ENCODE data around the gene CDX1. TPM values are rescaled to one million over a fixed set of nuclear protein-coding genes. Genes with fewer than 3 reads are reported as not detected.

CDX1 gene
- total and polyA plus RNA-seq, 2 experiments from 2014 or later, result 43.3 to 54.6 TPM

GRCh38 chr5:150166037-150166649, 435 bp upstream of the CDX1 start:
- no peaks in the 10 kb centered on the region for H4K20me1 ChIP-seq (ENCODE audit: insufficient read depth, poor library complexity, severe bottlenecking)
- 75% methylated on average over 8 of the region's 27 CpGs for WGBS (ENCODE audit: low lambda C conversion rate, missing lambda C conversion rate)
- DNase-seq (ENCODE audit: low spot score), result no peak
- H3K27me3 ChIP-seq, result peaks cover 5% of the 10 kb centered on the region
- peaks cover 44% of the 10 kb centered on the region for H3K4me1 ChIP-seq (ENCODE audit: insufficient read depth)
- TF ChIP-seq EZH2 (IDR thresholded peaks at IDR 0.05; ENCODE audit: borderline replicate concordance) (no peak), EZH2phosphoT487 (IDR thresholded peaks at IDR 0.05; ENCODE audit: low read depth, severe bottlenecking, unreplicated experiment) (no peak), CTCF (IDR thresholded peaks at IDR 0.05; ENCODE audit: poor library complexity) (no peak)
- no peaks in the 10 kb centered on the region for H3K9me2 ChIP-seq (replicated peaks; ENCODE audit: insufficient read depth)
- H3K4me2 ChIP-seq, result peak overlapping the region; percentile 63
- peak overlapping the region; percentile 56 for H2AFZ ChIP-seq
- no peak overlapping the region for H3K4me3 ChIP-seq
- H3K9me3 ChIP-seq (ENCODE audit: low read depth), result no peaks in the 10 kb centered on the region
- no peaks in the 10 kb centered on the region for H3K36me3 ChIP-seq (replicated peaks; ENCODE audit: insufficient read depth, low read depth)
- H3K27ac ChIP-seq, result peak overlapping the region; percentile 51
- H3K79me2 ChIP-seq, result peaks cover 9% of the 10 kb centered on the region

GRCh38 chr5:150167512-150167850, 903 bp downstream of the CDX1 start:
- H3K9me2 ChIP-seq (replicated peaks; ENCODE audit: insufficient read depth), result no peaks in the 10 kb centered on the region
- no peaks in the 10 kb centered on the region for H3K36me3 ChIP-seq (replicated peaks; ENCODE audit: insufficient read depth, low read depth)
- H3K27me3 ChIP-seq, result peaks cover 5% of the 10 kb centered on the region
- no peaks in the 10 kb centered on the region for H3K9me3 ChIP-seq (ENCODE audit: low read depth)
- no peaks in the 10 kb centered on the region for H4K20me1 ChIP-seq (ENCODE audit: insufficient read depth, poor library complexity, severe bottlenecking)
- peak overlapping the region; percentile 63 for H3K4me2 ChIP-seq
- H2AFZ ChIP-seq, result no peak overlapping the region
- no peak overlapping the region for H3K4me3 ChIP-seq
- peak overlapping the region; percentile 51 for H3K27ac ChIP-seq
- TF ChIP-seq CTCF (IDR thresholded peaks at IDR 0.05; ENCODE audit: poor library complexity) (no peak), EZH2 (IDR thresholded peaks at IDR 0.05; ENCODE audit: borderline replicate concordance) (no peak)
- H3K79me2 ChIP-seq, result peaks cover 13% of the 10 kb centered on the region
- DNase-seq (ENCODE audit: low spot score), result no peak
- peaks cover 39% of the 10 kb centered on the region for H3K4me1 ChIP-seq (ENCODE audit: insufficient read depth)
- WGBS (ENCODE audit: low lambda C conversion rate, missing lambda C conversion rate), result 55% methylated on average over 15 of the region's 15 CpGs

GRCh38 chr5:150167908-150168307, 1.3 kb downstream of the CDX1 start:
- H3K36me3 ChIP-seq (replicated peaks; ENCODE audit: insufficient read depth, low read depth), result no peaks in the 10 kb centered on the region
- peaks cover 13% of the 10 kb centered on the region for H3K79me2 ChIP-seq
- TF ChIP-seq EZH2 (IDR thresholded peaks at IDR 0.05; ENCODE audit: borderline replicate concordance) (no peak), EZH2phosphoT487 (IDR thresholded peaks at IDR 0.05; ENCODE audit: low read depth, severe bottlenecking, unreplicated experiment) (no peak), CTCF (IDR thresholded peaks at IDR 0.05; ENCODE audit: poor library complexity) (peak; percentile 17)
- H3K27ac ChIP-seq, result peak overlapping the region; percentile 51
- peaks cover 41% of the 10 kb centered on the region for H3K4me1 ChIP-seq (ENCODE audit: insufficient read depth)
- H2AFZ ChIP-seq, result no peak overlapping the region
- H3K4me3 ChIP-seq, result no peak overlapping the region
- no peak for DNase-seq (ENCODE audit: low spot score)
- no peaks in the 10 kb centered on the region for H3K9me3 ChIP-seq (ENCODE audit: low read depth)
- H3K9me2 ChIP-seq (replicated peaks; ENCODE audit: insufficient read depth), result no peaks in the 10 kb centered on the region
- H3K4me2 ChIP-seq, result peak overlapping the region; percentile 63
- H4K20me1 ChIP-seq (ENCODE audit: insufficient read depth, poor library complexity, severe bottlenecking), result no peaks in the 10 kb centered on the region
- 73% methylated on average over 14 of the region's 14 CpGs for WGBS (ENCODE audit: low lambda C conversion rate, missing lambda C conversion rate)
- H3K27me3 ChIP-seq, result peaks cover 5% of the 10 kb centered on the region

Data from hepatocyte (in vitro differentiated cells).